Stimulated activated CD4-positive, alpha-beta T cell treated with anti-CD3 and anti-CD28 coated beads, Interleukin-4, amount 100 ng/mL, for 4 hours (primary cell): ENCODE results near the gene RBM15B.
"Not testable (repeated sequence)": the region's sequence is repeated elsewhere in the genome, so short reads cannot be mapped to it uniquely, and the experiment has no call there.

Source experiments
- DNase-seq, 2 experiments: peaks; one replicate each; pipeline ENCODE4 v3.0.0-alpha.2; 2020

The RBM15B gene, protein sequence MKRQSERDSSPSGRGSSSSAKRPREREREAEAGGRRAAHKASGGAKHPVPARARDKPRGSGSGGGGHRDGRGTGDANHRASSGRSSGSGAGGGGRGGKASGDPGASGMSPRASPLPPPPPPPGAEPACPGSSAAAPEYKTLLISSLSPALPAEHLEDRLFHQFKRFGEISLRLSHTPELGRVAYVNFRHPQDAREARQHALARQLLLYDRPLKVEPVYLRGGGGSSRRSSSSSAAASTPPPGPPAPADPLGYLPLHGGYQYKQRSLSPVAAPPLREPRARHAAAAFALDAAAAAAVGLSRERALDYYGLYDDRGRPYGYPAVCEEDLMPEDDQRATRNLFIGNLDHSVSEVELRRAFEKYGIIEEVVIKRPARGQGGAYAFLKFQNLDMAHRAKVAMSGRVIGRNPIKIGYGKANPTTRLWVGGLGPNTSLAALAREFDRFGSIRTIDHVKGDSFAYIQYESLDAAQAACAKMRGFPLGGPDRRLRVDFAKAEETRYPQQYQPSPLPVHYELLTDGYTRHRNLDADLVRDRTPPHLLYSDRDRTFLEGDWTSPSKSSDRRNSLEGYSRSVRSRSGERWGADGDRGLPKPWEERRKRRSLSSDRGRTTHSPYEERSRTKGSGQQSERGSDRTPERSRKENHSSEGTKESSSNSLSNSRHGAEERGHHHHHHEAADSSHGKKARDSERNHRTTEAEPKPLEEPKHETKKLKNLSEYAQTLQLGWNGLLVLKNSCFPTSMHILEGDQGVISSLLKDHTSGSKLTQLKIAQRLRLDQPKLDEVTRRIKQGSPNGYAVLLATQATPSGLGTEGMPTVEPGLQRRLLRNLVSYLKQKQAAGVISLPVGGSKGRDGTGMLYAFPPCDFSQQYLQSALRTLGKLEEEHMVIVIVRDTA

DNA sequence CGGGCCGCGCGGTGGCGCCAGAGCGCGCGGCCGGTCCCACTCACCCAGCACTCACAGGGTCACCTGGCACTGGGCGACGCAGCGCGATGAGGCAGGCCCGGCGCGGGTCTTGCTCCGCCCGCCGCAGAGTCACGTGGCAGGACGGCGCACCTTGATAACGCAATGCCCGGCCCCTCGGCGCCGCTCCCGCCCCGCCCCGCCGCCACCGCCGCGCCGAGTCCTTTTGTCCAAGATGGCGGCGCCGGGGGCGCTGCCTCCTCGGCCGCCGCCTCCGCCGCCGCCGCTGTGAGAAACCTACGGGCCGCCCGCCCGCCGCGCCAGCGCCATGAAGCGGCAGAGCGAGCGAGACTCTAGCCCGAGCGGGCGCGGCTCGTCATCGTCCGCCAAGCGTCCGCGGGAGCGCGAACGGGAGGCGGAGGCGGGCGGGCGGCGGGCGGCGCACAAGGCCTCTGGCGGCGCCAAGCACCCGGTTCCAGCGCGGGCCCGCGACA is at the start of gene RBM15B:
TSS of gene RBM15B (plus strand) at position 211 of the 491 bp plus-strand sequence. CDS start at position 326, 115 bp downstream.
- peak; percentile 96 to 97 for DNase-seq

DNA sequence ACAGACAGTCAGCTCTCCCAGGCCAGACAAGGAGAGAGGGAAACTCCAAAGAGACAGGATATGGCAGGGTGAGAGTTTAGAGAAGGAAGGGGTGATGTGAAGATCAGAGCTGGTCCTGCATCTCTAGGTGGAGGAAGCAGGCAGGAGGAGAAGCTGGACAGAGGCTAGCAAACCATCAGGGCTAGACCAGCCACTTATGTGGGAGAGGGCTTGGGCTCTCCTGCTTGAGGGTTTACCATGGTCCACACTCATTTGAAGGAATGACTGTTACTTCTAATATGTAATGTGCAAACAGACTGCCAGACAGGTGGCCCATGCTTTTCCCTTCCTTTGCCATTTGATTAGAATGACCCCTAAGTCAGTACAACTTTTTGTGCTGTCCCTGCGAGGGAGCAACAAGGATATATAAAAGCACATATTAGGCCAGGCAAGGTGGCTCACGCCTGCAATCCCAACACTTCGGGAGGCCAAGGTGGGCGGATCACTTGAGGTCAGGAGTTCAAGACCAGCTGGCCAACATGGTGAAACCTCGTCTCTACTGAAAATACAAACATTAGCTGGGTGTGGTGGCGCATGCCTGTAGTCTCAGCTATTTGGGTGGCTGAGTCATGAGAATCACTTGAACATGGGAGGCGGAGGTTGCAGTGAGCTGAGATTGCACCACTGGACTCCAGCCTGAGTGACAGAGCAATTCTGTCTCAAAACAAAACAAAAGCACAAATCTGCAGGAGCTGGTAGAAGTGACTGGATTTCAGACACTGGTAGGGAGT is 47.0 kb upstream of the RBM15B start:
- no peak for DNase-seq

DNA sequence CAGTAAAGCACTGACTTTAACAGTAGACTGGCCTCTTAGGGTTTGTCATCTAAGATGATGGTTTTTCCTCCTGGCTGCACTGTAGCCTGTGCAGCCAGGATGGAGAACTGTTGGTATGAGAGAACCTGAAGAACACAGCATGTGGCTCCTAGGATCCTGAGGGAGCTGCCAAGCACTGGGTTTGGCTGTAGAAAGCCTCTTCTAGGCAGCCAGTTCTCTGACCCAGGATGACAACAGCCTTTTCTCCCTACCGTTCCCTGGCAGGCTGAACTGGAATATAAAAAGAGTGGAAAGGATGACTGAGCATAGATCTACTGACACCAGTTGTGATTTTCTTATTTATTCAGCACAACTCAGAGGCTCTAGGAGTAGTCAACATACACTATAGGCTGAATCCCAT is 40.3 kb upstream of the RBM15B start:
- DNase-seq, result no peak

DNA sequence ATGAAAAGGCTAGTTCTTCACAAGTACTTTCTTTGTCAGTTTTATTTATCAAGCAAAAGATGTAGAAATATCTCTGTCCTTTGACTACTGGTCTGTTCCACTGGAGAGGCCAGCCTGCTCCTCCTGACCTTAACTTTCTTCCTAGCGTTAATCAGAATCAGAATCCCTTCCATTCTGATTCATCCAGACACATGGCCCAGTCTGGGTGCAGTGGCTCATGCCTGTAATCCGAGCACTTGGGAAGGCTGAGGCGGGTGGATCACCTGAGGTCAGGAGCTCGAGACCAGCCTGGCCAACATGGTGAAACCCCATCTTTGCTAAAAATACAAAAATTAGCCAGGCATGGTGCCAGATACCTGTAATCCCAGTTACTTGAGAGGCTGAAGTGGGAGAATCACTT is 38.0 kb upstream of the RBM15B start:
- DNase-seq, result no peak

DNA sequence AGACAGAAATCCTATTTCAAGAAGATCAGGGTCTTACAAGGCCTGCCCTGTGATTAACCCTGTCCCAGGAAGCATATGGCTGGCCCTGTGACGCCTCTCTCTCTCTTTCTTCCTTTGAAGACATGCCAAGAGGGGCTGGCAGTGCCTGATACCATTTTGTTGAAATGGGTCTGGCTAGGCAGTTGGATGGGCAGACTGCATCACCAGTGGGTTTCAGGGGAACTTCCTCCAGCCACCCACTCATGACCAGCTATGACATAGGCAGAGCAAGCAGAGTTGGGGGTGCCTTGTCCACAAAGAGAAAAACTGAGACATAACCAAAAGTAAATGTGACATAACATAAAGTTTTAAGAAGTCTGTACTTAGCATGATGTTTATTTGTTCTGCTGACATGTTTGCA is 37.4 kb upstream of the RBM15B start:
- no peak for DNase-seq

DNA sequence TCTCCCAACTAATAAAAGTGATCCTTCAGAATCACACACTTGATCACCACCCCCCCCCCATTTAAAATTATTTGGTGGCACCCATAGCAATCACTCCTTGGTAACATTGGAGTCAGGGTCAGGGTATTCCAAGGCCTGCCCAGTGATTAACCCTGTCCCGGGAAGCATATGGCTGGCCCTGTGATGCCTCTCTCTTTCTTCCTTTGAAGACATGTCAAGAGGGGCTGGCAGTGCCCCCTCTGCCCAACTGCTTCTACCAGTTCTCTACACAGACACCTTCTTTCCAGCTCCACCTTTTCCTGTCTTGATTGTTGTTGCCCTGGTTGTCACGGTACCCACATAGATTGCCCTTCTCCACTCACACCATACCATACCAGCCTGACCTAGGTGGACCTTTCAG is 36.9 kb upstream of the RBM15B start:
- DNase-seq, result no peak

DNA sequence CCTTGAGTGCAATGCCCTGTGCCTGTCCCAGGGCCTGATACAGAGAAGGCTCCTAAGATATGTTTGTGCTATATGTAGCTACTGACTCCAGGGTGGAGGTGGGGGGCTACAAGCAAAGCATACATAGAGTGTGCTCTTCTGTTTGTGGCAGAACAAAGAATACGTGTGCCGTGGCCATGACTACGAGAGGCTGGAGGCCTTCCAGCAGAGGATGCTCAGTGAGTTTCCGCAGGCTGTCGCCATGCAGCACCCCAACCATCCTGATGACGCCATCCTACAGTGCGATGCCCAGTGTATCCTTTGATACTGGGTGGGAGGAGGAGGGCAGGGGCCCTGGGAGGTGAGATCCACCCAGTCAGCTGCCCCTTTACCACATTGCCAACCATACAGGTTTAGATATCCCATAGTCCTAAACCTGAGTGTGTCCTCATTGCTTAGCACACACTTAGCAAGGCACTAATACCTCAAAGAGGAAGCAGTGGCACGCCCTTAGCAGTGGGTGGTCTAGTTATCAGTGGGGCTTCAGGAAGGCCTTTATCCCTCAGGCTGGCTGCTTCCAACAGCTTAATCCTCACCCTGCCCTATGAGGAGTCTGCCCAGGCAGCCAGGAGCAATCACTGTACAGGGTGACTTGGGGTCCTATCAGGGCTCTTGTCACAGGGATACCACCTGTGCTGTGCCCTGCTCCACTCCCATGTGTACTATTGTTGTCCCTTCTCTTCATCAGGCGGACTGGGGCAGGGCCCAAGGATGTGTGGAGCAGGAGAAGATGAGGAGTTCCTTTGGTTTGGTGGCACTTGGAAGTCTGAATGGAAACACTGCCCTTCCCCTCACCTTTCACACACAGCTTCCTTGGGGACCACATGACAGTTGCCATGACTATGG is 36.1 kb upstream of the RBM15B start:
- DNase-seq, result no peak

DNA sequence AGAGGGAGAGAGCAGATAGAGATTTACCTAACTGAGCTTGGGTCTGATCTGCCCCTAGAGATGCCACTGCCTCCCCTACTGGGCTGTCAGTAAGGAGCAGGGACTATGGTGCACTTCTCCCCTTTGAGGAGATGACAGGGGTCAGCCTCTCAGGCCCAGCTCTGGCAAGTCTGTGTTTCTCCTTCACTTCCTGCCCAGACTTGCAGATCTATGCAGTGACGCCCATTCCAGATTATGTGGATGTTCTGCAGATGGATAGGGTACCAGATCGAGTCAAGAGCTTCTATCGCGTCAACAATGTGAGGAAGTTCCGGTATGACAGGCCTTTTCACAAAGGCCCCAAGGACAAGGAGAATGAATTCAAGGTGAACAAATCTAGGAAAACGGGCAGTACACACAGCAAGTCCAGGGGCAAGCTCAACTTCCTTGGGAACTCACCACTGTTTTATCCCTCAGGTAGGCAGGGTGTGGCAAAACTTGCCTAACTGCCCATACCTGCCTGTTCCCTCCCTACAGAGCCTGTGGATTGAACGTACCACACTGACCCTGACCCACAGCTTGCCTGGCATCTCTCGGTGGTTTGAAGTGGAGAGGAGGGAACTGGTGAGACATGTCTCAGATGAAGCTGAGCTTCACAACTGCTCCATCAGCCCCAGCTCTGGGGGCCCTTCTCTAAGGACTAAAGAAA is 35.0 kb upstream of the RBM15B start:
- DNase-seq, result no peak

DNA sequence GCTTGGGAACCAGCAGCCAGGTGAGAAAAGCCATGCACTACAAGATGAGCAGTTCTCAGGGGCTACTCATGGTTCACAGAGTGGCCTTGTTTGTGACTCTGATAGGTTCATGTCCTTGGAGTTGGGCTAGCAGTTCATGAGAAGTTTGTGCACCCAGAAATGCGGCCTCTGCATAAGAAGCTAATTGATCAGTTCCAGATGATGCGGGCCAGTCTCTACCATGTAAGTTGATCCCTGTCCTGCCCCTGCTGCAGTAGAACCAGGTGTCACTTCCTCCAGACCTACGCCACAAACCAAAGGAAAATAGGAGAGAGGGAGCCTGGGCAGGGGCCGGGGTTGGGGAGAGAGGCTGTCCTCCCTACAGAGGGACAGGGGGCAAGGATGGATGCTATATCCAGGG is 33.2 kb upstream of the RBM15B start:
- DNase-seq, result no peak

DNA sequence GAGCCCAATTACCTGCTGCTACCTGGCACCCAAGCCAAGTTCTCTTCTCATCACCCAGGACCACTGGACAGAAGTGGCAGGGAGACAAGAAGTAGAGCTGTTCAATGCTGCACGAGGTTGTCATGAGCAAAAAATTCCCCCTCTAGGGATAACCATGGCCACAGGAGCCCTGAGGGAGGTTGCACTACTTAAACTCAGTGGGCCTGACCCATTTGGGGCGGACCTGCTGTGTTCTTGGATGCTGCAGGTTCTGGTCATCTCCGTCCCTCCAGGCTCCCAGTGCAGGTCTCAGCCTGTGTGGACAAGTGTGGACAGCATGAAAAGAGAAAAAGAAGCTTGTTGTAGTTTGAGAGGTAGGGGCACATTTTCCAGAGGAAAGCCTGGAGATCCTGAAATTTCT is 32.1 kb upstream of the RBM15B start:
- no peak for DNase-seq

DNA sequence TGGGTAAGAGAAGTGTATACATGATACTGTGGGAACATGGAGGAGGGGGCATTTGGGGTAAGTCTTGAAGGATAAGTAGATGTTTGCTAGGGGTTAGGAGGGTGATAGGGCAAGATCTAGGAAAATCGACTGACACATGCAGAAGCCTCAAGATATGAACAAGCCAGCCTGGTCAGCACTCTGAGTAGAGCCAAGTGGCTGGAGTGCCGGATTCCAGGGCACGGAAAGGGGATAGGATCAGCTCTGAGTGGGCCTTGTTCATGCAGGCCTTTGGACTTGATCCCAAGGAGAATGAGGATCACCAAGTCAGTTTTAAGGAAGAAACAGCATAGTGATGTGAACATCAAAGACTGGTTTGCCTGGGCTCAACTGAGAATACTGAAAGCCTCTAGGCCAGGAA is 30.3 kb upstream of the RBM15B start:
- DNase-seq, result no peak

DNA sequence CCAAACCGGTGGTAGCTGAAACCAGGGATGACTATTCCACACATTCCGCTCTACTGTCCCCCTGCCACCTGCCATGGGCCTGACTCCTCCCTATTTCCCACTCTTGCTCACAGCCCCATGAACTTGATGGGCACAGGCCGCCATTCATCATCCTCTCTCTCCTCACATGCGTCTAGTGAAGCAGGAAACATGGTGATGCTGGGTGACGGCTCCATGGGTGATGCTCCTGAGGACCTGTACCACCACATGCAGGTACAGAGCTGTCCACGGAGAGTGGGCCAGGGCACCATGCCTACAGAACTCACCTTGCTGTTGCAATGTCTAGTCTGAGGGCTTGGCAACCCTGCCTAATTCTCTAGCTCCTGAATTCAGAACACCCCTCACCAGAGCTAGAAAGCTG is 29.3 kb upstream of the RBM15B start:
- DNase-seq, result no peak

DNA sequence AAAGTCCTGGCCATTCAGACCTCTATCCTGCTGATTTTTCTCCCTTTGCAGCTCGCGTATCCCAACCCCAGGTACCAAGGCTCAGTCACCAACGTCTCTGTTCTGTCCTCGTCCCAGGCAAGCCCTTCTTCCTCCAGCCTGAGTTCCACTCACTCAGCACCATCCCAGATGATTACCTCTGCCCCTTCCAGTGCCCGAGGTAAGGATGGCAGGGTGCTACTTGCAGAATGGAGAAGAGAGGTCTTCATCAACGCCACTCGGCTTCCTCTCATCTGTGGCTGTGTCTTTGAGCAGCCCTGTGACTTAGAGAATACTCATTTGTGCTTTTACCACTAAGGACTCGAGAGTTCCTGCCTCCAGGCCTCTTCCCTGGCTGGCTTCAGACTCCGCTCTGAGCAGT is 28.6 kb upstream of the RBM15B start:
- no peak for DNase-seq

DNA sequence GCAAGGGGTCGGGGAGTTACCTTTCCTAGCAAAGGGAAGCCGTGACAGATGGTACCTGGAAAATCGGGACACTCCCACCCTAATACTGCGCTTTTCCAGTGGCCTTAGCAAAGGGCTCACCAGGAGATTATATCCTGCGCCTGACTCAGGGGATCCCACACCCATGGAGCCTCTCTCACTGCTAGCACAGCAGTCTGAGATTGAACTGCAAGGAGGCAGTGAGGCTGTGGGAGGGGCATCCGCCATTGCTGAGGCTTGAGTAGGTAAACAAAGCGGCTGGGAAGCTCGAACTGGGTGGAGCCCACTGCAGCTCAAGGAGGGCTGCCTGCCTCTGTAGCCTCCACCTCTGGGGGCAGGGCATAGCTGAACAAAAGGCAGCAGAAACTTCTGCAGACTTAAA is 22.8 kb upstream of the RBM15B start:
- DNase-seq, result not testable (repeated sequence)

DNA sequence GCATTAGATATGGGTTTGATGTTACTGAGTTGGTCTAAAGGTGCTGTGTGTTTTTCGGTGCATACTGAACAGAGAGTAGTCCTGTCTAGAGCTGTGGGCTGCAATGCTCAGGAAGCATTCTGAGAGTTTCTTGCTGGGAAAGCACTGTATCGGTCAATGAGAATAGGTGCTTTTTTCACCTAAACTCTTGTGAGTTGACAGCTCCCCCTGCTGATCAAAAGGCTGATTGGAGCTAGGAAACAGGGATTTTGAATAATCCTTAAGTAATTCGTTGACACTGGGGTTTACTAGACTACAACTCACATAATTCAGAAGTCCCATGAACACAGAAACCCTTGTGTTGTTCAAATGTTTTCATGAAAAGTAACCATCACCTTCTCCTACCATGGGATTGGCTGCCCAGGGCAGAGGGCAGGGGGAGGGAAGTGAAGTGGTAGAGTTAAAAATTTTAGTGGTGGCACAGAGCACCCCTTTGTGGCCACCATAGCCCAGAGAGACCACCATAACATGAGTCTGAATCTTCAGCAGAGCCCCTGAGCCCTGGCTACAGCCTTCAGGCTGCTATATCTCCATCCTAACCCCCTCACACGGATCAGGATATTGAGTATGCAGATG is 19.0 kb upstream of the RBM15B start:
- peak in 1 of 2 experiments; percentile 29 for DNase-seq

DNA sequence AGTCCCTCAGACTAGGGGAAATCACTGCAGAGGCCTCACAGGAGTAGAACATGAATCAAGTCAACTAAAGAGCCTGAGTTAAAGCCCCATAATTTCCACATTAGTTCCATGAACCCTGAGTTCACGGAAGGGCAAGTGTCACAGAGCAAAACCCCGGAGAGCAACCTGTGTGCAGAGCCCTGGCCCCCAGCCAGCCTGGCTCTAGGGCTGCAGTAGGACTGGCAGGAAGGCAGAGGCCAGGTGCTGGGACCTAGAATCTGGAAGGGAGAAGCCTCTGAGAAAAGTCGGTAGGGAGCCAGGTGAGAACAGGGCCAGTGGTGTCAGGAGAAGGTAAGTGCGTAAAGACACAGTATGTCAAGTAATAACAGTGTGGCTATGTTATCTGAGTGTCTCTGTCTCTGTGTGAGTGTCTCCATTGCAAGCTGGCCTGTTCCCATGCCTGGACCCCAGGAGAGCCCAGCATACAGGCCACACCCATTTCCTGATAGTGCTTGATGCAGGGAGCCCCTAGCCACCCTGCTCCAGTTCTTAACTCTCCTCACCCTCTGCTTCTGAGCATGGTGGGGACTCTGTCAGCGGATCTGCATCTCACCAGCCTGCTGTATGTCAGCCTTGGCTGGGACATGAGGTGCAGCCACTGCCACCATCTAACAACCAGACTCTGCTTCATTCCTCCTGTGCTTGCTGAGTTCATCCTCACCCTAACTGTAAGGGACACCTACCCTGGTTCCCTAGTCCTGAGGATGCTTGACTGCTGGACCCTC is 17.2 kb upstream of the RBM15B start:
- DNase-seq, result no peak

DNA sequence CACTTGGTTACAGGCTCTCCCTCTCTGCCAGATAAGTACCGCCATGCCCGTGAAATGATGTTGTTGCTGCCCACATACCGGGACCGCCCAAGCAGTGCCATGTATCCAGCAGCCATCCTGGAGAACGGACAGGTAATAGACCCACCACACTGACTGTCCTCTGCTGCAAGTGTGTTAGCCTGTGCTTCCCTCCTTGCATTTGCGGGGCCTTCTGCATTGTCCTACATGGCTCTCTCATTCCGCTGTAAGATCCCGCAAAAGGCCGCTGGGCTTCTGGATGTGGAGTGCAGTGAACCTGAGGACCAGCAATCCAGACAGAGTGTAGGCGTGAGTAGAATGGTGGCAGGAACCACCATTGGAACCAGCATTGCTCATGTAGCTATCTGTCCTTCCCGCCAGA is 16.6 kb upstream of the RBM15B start:
- DNase-seq, result no peak

DNA sequence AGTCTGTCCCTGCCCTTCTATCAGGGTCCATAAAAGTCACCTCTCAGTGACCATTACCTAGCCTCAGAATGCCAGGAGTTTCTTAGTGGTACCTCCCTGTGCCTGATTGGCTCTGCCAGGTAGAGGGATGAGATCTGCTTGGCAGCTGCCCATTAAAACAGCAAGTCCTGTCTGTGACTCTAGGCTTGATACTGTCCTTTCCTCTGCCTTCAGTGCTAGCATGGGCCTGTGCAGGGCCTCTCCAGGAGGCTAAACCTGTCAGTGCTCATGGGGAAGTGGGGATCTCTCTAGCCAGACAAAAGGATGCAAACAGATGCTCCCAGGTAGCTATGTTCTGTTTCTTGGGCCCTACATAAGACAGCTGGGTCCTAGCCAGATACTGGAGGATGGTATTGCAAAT is 15.9 kb upstream of the RBM15B start:
- no peak for DNase-seq

DNA sequence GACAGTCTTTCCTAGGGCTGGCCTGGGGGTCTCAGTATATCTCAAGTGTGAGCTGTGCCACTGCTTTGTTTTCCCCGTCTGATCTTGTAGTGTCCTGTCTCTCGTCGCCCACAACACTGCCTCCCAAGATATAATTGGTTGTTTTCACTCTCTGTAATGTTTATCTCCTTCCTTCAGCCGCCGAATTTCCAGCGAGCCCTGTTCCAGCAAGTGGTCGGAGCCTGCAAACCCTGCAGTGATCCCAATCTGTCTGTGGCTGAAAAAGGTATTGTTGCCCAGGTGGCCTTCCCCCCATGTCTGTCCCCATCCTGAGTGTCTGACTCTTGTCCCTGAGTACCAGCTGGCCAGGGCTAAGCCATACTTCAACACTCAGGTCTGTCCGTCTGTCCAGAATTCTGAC is 15.5 kb upstream of the RBM15B start:
- no peak for DNase-seq

DNA sequence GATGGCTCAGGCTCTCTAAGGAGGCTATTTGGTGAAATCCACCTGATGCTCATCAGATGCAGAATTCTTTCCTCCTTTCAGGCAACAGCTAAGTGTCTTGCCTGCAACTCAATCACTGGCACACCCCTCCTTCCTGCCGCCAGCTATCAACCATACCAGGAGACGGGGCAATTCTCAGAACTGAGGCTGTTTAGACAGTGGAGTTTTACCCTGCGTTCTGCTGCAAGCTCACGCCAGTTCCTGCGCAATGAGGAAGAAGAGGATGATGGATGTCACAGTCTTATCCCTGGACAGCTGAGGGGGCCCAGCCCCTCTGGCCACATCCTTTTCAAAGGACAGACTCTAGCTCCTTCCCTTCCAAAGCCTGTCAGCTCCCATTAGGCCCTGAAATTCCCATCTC is 13.0 kb upstream of the RBM15B start:
- no peak for DNase-seq
